GM19438 (cell line): ENCODE measurements around the gene PTPDC1.
"Not testable (repeated sequence)": the region's sequence is repeated elsewhere in the genome, so short reads cannot be mapped to it uniquely, and the experiment has no call there.

ENCODE experiments used
- ATAC-seq: cut with Tn5 transposase; IDR thresholded peaks from one replicate; pipeline ENCODE4 v1.9.1; 2021; ENCODE audit warnings: low read depth; ENCODE audit not compliant: unreplicated experiment

Gene PTPDC1

GRCh38 chr9:94086486-94087345 is 2.5 kb downstream of the PTPDC1 start:
- ATAC-seq: no peak

- ATAC-seq: not testable (repeated sequence)
Measured at GRCh38 chr9:94094219-94095145, 10.2 kb downstream of the PTPDC1 start.

GRCh38 chr9:94096819-94097577 is 12.7 kb downstream of the PTPDC1 start:
- ATAC-seq: no peak

GRCh38 chr9:94097788-94098414 is 13.6 kb downstream of the PTPDC1 start:
- no peak for ATAC-seq

- no peak for ATAC-seq
Measured at GRCh38 chr9:94100152-94100879, 16.1 kb downstream of the PTPDC1 start.

- ATAC-seq: no peak
Measured at GRCh38 chr9:94101162-94101853, 17.0 kb downstream of the PTPDC1 start.

GRCh38 chr9:94108584-94108983 is 24.3 kb downstream of the PTPDC1 start:
- ATAC-seq: no peak

- ATAC-seq: no peak
Measured at GRCh38 chr9:94110821-94111252, 26.6 kb downstream of the PTPDC1 start.

- no peak for ATAC-seq
Measured at GRCh38 chr9:94111446-94111845, 27.2 kb downstream of the PTPDC1 start.

- no peak for ATAC-seq
Measured at GRCh38 chr9:94112716-94113465, 28.6 kb downstream of the PTPDC1 start.

- ATAC-seq: not testable (repeated sequence)
Measured at GRCh38 chr9:94120088-94120487, 35.8 kb downstream of the PTPDC1 start.

- ATAC-seq: no peak
Measured at GRCh38 chr9:94120854-94121376, 36.7 kb downstream of the PTPDC1 start.

GRCh38 chr9:94126844-94127243 is 42.6 kb downstream of the PTPDC1 start:
- no peak for ATAC-seq

GRCh38 chr9:94127806-94128205 is 43.5 kb downstream of the PTPDC1 start:
- no peak for ATAC-seq

GRCh38 chr9:94128580-94128979 is 44.3 kb downstream of the PTPDC1 start:
- no peak for ATAC-seq

- no peak for ATAC-seq
Measured at GRCh38 chr9:94134629-94135028, 50.4 kb downstream of the PTPDC1 start.

- no peak for ATAC-seq
Measured at GRCh38 chr9:94135222-94135621, 51.0 kb downstream of the PTPDC1 start.
